Measurements from ENCODE around the gene DSP. TPM values are rescaled to one million over a fixed set of nuclear protein-coding genes. Genes with fewer than 3 reads are reported as not detected.

DSP gene
- total RNA-seq, 2 experiments from 2014 or later, result 0.02 to 0.04 TPM

DNA sequence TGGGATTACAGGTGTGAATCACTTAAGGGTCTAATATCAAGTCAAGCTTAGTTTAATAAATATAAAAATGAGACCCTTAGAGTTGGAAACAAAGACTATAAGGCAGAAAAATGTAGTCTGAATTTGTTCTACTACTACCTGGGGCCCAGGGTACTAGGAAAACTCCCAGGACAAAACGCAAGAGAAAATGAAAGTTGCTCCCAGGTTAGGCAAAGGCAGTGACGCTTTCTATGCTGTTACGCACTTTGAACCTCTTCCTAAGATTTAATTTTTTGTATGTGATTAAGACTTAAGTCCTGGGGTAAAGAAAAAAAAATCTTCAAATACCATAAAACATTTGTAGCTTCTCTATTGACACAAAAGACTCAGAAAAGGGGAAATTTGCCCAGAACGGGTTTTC is 17.3 kb downstream of the DSP start:
- POLR2A ChIA-PET, result no interaction called here
- CTCF ChIA-PET, result interaction anchor here (0.6 kb wide), 1 partner anchor 12 kb away, joined by 3 read pairs; no protein-coding TSS in a partner anchor

DNA sequence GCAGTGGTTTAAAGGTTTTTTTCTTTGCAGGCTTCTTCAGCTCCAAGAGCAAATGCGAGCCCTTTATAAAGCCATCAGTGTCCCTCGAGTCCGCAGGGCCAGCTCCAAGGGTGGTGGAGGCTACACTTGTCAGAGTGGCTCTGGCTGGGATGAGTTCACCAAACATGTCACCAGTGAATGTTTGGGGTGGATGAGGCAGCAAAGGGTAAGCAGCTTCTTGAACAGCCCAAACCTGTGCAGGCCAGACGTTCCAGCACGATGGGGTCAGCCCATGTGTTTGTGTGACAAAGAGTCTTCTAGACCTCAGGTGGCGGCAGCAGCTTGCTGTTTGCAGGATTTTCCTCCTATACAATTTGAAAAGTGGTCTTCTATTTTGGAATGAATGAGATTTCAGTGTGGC is 17.7 kb downstream of the DSP start:
- POLR2A ChIA-PET, result no interaction called here

DNA sequence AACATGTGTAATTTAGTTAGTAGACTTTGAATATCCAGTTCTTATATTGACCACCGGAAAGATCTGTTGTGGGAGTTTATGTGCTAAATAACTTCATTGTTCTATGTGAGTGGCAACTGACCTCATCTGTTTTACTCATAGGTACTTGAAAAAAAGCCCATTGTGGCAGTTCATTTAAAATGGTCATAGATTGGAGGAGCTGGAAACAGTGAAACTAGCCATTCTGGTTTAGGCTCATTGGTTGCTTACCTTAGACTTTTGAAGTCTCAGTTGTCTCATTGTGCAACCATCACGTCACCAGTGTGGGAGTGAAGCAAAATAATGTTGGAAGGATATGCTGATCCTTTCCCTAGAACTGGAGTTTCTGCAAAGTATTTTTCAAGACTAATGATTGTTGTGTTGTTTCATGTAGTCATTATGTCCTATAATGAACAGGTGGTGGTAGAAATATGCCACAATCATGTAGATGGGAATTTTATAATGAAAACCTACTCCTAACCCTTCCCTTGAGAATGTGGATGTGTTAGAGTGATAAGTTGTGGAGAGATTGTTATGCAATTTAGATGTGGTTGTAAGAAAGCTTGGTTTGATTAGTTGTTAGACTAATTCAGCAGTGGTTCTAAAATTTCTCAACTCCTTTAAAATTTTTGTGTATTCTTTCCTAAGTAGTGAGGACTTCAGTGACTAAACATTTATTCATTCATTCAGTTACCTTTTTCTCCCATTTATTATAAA is 18.3 kb downstream of the DSP start:
- ChIA-PET CTCF (no interaction called here), POLR2A (no interaction called here)

More for the DNA sequence above, 17.7 kb downstream of the DSP start:
- CTCF ChIA-PET, result interaction anchor here (0.6 kb wide), 1 partner anchor 12 kb away, joined by 3 read pairs; no protein-coding TSS in a partner anchor

DNA sequence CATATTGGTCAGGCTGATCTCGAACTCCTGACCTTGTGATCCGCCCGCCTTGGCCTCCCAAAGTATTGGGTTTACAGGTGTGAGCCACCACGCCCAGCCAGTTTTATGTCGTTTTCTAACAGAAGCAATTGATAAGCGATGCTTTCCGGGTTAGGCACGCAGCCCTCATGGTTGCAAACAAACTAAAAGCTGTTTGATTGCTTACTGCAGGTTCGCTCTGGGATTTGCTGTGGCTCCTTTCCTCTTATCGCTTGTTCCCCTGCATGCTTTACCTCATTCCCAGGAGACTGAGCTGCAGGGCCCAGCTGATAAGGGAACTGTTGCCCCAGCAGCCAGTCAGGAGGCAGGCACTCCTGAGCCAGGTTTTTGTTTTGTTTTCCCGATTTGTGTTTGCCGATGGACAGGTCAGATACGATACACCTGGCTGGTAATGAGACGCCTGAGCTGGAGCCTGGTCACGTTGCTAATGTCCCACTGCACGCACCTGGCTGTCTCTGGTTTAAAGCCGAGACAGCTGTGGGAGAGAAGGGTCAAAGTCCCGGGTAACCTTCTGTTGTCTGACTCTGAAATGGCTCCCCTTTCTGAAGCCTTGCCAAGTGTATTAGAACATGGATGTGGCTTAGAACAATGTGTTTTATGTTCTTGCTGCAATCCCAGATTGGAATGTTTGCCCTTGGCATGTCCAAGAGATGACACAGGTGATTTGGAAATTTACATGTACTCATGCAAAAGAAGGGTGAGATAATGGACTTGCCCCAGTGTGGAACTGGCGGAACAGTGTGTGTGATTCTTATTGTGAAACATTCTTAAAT is 19.9 kb downstream of the DSP start:
- ChIA-PET CTCF (no interaction called here), POLR2A (no interaction called here)

DNA sequence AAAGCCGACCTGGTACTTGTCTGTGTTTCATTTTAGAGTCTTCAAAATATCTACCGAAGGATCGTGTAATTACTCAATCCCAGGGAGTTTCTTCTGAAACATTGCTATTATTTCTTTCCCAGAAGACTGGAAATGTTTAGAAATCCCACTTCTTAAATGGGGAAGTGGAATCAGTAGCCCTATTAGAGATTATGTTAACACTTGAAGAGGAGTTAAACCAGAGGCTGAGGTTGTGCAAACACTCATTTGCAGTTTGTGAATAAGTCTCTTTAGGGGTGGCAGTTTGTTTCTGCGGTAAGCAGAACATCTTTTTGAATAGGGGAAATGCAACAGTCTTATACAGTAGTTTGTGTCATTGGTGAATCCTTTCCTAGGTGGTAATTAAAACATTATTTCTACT is 21.3 kb downstream of the DSP start:
- ChIA-PET POLR2A (no interaction called here), CTCF (no interaction called here)

DNA sequence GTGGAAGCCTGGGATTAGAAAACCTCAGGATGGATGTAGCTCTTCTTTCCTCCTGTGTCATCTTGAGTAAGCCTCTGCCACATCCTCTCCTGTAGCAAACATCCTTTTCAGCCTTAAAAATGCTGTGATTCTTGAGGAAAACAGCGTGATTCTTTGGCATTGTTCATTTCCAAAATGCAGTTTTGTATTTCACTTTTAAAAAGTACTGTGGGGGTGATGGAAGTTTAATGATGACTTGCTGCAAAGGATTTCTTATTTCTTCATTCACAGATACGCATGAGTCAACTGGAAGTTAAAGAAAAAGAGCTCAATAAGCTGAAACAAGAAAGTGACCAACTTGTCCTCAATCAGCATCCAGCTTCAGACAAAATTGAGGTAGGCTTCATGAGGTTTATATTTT is 24.6 kb downstream of the DSP start:
- POLR2A ChIA-PET, result no interaction called here

DNA sequence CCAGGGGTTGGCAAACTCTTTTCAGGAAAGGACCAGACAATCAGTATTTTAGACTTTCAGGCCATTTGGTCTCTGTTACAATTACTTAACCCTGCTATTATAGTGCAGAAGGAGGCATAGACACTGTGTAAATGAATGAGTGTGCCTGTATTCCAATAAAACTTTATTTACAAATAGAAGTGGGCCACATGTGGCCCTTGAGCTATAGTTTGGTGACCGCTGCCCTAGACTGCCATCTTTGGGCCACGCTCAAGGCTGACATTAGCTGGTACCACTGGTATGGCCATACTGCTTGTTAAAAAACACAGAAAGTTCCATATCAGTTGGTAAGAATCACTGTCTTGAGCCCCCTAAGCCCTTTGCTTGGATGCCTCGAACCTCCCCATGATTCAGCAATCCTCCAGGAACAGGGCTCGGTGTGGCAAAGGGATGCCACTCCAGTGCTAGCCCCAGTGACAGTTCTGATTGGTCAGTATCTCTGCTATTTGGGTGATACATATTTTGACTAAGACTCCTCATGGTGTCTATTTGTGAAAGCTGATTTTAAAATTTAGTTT is 25.2 kb downstream of the DSP start:
- ChIA-PET CTCF (no interaction called here), POLR2A (no interaction called here)

More for the DNA sequence above, 24.6 kb downstream of the DSP start:
- CTCF ChIA-PET, result no interaction called here

DNA sequence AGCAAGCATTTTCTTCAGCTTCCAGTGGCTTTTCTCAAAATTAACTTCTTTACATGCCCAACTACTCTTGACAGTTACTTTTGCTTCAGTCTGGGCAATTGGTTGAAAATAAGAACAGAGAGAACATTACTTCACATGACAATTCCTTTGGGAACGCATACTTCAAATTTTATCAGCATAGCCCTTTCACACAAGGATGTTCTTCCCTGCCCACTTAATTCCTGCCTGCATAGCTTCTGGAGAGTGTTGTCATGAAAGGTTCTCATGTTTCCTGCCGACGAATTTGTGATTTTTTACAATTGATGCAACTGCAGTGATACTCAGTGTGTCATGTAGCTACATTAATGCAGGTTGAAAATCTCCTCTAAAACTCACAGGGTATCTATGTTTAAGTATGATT is 26.6 kb downstream of the DSP start:
- POLR2A ChIA-PET, result no interaction called here
- CTCF ChIA-PET, result no interaction called here

DNA sequence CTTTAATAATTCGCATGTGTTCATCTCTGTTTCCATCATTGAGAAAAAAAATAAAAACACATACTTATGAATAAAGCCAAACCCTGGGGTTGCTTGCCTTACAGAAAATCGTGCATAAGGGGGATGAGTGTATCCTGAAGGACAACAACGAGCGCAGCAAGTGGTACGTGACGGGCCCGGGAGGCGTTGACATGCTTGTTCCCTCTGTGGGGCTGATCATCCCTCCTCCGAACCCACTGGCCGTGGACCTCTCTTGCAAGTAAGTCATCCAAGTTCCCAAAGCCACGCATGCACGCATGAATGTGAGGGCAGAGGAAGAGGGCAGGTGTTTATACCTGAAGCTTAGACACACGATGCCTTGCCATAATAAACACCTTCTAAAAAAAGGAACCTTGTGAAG is 27.6 kb downstream of the DSP start:
- POLR2A ChIA-PET, result no interaction called here
- CTCF ChIA-PET, result no interaction called here

DNA sequence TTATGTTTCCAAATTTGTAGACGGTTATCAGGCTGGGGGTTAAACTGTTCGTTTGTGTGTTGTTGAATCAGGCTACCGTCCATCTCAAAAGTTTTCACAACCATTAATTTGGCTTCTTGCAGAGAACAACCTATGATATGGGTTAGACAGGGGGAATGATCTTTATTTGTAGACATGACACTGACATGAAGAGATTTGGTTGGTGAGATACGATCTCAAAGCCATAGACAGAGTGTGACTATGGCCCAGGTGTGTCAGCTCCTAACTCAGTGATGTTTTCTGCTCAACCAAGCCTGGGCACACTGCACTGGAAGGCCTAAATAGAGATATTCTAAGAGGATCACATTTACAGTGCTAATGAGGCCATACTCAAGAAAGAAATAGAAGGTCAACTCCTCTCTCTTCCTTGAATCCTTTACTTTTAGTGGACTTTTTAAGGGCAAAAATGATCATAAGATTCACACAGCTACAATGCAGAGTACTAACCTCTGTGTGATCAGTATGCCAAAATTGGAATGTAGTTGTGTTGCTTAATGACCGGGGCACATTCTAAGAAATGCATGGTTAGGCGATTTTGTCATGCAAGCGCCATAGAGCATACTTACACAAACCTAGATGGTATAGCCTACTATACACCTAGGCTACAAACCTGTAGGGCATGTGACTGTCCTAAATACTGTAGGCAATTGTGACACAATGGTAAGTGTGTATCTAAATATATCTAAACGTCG is 30.9 kb downstream of the DSP start:
- CTCF ChIA-PET, result no interaction called here
- POLR2A ChIA-PET, result no interaction called here

DNA sequence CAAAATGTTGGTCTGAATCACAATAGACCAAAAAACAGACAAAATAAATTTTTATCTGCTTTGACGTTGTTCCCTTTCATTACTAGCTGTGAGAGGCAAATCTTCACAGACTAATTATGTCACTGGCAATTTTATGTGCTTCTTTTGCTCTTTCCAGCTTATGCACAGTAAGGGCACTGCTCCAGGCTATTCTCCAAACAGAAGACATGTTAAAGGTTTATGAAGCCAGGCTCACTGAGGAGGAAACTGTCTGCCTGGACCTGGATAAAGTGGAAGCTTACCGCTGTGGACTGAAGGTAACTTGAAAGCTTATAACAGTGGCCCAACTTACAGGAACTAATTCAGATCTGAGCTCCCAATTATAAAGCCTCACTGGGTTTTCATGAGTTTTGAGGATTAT is 33.0 kb downstream of the DSP start:
- CTCF ChIA-PET, result no interaction called here

DNA sequence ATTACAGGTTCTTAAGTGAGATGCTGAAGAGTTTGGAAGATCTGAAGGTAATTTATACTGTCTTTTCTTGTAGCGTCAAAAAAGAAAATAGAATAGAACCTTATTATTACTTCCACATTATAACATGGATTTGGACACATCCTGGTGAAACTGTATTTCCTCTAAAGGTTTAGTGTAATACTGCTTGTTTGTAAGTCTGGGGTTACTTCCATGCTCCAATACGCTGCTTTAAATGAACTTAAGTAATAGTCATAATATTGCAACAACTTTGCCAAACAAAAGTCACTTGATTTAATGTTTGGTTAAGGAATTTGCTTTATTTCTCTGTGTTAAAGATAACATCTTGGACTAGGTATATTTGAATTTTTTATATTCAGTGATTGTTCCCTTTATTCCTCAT is 37.0 kb downstream of the DSP start:
- CTCF ChIA-PET, result no interaction called here
- POLR2A ChIA-PET, result no interaction called here

More for the DNA sequence above, 33.0 kb downstream of the DSP start:
- POLR2A ChIA-PET, result no interaction called here

DNA sequence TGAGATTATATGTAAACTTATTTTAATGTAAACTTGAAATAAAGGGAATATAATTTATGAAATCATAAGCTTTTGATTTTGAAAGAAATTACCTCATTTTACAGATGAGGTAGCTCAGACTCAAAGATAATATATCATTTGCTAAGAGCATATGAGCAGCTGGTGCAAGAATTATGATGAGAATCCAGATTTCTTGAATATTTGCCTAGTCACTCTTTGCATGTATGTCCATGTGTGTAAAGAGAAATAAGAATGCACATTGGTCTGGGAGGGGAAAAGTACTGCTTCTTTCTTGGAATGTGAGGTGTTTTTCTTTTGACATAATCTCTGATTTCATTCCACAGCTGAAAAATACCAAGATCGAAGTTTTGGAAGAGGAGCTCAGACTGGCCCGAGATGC is 37.5 kb downstream of the DSP start:
- CTCF ChIA-PET, result no interaction called here
- POLR2A ChIA-PET, result no interaction called here

DNA sequence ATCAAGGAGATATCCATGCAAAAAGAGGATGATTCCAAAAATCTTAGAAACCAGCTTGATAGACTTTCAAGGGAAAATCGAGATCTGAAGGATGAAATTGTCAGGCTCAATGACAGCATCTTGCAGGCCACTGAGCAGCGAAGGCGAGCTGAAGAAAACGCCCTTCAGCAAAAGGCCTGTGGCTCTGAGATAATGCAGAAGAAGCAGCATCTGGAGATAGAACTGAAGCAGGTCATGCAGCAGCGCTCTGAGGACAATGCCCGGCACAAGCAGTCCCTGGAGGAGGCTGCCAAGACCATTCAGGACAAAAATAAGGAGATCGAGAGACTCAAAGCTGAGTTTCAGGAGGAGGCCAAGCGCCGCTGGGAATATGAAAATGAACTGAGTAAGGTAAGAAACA is 38.4 kb downstream of the DSP start:
- POLR2A ChIA-PET, result no interaction called here
- CTCF ChIA-PET, result no interaction called here

DNA sequence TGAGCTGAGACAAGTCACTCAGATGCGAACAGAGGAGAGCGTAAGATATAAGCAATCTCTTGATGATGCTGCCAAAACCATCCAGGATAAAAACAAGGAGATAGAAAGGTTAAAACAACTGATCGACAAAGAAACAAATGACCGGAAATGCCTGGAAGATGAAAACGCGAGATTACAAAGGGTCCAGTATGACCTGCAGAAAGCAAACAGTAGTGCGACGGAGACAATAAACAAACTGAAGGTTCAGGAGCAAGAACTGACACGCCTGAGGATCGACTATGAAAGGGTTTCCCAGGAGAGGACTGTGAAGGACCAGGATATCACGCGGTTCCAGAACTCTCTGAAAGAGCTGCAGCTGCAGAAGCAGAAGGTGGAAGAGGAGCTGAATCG is 39.1 kb downstream of the DSP start:
- CTCF ChIA-PET, result no interaction called here
- POLR2A ChIA-PET, result no interaction called here

DNA sequence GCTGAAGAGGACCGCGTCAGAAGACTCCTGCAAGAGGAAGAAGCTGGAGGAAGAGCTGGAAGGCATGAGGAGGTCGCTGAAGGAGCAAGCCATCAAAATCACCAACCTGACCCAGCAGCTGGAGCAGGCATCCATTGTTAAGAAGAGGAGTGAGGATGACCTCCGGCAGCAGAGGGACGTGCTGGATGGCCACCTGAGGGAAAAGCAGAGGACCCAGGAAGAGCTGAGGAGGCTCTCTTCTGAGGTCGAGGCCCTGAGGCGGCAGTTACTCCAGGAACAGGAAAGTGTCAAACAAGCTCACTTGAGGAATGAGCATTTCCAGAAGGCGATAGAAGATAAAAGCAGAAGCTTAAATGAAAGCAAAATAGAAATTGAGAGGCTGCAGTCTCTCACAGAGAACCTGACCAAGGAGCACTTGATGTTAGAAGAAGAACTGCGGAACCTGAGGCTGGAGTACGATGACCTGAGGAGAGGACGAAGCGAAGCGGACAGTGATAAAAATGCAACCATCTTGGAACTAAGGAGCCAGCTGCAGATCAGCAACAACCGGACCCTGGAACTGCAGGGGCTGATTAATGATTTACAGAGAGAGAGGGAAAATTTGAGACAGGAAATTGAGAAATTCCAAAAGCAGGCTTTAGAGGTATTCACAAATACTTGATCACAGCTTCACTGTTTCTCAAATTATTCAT is 39.6 kb downstream of the DSP start:
- ChIA-PET CTCF (no interaction called here), POLR2A (no interaction called here)

DNA sequence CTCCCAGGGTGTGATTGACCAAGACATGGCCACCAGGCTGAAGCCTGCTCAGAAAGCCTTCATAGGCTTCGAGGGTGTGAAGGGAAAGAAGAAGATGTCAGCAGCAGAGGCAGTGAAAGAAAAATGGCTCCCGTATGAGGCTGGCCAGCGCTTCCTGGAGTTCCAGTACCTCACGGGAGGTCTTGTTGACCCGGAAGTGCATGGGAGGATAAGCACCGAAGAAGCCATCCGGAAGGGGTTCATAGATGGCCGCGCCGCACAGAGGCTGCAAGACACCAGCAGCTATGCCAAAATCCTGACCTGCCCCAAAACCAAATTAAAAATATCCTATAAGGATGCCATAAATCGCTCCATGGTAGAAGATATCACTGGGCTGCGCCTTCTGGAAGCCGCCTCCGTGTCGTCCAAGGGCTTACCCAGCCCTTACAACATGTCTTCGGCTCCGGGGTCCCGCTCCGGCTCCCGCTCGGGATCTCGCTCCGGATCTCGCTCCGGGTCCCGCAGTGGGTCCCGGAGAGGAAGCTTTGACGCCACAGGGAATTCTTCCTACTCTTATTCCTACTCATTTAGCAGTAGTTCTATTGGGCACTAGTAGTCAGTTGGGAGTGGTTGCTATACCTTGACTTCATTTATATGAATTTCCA is 43.9 kb downstream of the DSP start:
- ChIA-PET CTCF (no interaction called here), POLR2A (no interaction called here)

DNA sequence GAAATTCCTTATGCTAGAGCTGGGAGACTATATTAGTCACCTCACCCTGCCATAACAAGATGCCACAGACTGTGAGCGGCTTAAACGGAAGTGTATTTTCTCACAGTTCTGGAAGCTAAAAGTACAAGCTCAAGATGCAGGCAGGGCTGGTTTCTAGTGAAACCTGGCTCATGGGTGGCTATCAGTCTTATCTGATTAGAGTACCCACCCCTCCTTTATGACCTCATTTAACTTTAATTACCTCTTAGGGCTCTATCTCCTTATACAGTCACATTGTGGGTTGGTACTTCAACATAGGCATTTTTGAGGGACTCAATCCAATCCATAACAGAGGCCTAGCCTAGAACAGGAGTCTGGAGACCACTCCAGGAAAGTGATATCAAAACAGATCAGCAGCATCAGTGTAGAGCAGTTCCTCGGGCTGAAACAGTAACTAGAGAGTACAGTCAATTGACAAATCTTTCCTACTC is 46.2 kb downstream of the DSP start:
- POLR2A ChIA-PET, result no interaction called here
- CTCF ChIA-PET, result interaction anchor here (0.7 kb wide), 1 partner anchor 24 kb away, joined by 3 read pairs; no protein-coding TSS in a partner anchor

DNA sequence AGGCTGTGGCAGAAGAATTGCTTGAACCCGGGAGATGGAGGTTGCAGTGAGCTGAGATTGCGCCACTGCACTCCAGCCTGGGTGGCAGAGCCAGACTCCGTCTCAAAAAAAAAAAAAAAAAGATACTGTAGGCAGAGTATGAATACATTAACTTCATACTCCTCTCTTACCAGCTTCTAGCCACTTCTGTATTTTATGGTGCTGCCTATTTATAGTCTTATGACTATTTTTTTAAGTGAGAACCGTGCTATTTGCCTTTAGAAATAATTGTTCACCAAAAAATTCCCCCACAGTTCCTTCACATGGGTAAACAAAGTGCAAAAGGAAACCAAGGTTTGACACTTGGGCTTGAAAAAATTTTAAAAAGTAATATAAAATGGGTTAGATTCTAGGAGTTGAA is 47.0 kb downstream of the DSP start:
- CTCF ChIA-PET, result no interaction called here
- POLR2A ChIA-PET, result no interaction called here
